ENCODE results near the gene CD81.
A peak's percentile ranks its signal among the peaks of the same experiment; 100 is the strongest.

The CD81 gene

DNA sequence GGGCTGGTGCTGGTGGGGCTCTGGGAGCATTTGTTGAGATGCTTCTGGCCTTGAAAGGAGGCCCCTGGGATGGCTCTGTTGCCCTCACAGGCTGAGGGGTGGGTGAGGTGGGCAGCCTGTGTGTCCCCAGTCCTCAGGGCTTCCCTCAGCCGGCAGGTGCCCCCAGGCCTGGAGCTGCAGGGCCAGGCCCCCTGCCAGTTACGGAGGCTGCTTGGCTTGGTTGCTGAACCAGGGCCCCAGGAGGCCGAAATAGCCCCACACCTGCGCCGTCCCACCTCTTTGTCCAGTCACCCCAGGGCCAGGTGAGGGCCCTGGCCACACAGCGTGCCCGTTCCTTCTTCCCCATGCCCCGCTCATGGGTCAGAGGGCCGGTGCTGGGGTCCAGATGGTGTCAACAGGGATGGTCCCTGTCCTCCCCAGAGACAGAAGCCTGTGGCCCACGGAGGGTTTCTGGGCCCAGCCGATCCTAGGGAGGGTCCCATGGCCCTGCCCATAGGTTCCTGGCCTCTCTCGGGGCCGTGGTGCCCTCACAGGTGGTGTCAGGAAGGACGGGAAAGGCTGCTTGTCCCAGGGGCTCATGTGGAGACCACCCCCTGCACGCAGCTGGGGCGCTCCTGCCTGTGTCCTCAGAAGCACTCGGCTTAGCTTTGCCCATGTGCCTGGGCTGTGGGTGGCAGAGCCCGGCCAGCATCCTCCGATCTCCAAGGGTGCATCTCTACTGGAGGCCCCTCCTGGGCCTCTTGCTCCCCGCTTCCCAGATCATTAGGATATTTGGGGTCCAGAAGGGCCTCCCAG is 14.3 kb downstream of the CD81 start:
- DNase-seq, result no peak

DNA sequence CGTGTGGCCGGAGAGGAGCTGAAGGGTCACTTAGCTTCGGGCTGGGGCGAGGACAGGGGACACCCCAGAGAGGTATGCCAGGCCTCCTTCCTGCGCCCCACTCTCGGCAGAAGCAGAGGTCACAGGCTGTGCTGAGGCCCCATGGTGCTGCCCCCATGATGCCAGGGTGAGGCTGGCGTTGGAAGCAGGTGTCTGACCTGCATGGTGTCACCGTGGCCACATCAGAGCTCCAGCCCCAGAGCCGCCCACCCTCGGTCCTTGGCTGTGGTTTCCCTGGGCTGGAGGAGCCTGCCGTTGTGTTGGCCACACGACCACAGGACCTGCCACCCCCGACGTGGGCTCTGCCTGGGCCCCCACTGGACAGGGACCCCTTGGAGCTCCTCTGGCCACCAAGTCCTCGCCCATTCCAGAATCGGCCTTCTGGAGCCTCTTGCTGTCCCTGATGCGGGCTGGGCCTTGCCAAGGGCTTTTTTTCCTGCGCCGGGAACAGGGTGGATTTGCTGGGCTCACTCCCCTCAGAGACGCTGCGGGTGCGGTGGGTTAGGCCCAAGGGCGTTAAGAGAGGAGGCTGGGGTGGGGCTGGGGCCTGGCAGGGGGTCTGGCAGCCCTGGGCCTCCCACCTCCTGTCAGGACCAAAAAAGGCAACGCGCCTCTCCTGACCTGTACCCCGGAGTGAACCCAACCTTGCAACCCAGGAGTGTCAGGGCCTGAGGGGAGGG is 15.3 kb downstream of the CD81 start:
- DNase-seq, result no peak

DNA sequence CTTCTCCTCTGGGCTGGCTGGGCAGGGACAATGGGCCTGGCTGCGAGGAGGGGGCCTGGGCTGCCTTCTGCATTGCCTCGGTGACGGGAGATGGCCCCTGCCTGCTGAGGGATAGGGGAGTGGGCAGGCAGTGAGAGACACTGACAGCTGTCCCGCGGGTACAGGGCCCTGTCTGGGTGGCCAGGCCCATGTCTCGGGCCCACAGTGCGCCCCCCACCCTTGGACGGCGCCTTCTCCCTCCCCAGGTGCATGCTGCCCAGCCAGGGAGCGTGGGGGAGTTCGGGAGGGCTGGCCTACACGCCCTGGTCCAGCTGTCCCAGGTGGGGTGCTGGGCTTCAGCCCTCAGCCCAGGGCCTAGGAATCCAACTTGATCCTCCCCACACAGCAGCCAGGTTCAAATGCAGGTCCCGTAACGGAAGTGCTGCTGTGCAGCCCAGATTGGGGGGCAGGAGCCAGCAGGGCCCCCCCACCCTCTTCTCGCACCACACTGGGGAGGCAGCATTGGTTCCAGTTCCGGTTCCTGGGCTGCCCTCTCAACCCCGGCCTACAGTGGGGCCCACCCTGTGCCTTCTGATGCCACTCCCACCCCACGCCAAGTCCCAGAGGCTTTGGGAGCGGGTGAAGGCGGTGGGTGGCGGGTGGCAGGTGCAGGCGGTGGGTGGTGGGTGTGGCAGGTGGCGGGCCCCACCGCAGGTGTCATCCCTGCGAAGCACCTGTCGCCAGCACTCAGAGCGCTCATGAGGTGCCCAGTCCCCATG is 16.2 kb downstream of the CD81 start:
- DNase-seq, result no peak

DNA sequence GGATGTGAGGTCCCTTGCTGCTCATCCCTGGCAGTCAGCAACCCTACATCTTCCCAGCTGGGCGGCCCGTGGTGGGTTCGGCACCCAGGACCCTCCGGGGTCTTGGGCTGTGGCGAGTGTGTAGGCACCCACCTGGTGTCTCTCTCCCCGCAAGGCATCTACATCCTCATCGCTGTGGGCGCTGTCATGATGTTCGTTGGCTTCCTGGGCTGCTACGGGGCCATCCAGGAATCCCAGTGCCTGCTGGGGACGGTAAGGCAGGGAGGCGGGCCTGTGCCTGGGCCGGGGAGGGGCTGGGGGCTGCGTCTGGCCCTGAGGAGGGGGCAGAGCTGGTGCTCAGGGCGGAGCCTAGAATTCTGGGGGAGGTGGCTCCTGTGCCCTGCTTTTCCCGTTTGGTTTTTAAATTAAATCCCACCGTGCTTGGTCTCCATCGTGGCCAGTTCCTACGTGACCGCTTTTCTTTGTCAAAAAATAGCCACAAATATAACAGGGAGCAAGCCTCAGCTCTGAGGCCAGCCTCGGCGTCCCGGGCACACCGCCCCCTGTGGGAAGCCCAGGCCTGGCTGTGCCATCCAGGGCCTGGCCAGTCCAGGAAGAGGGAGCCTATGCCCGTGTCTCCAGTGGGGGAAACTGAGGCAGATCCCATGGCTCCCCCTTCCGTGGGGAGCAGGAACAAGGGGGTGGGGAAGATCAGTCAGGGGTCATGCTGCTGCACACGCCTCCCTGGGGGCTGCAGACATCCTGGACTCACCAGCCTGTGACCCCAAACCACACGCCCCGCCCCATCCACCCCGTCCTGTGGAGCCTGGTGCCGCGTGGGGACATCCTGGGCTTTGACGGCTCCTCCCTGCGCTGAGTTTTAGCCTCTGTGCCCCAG is 17.1 kb downstream of the CD81 start:
- DNase-seq, result no peak

DNA sequence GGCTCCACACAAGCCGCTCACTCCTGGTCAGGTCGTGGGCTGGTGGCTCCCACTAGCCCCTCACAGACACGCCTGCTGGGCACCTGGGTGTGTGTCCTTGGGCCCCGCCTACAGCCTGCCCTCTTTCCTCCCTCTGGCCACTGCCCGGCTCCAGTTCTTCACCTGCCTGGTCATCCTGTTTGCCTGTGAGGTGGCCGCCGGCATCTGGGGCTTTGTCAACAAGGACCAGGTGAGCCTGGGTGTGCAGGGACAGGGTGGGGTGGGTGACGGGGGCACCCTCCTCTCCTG is 17.7 kb downstream of the CD81 start:
- no peak for DNase-seq

DNA sequence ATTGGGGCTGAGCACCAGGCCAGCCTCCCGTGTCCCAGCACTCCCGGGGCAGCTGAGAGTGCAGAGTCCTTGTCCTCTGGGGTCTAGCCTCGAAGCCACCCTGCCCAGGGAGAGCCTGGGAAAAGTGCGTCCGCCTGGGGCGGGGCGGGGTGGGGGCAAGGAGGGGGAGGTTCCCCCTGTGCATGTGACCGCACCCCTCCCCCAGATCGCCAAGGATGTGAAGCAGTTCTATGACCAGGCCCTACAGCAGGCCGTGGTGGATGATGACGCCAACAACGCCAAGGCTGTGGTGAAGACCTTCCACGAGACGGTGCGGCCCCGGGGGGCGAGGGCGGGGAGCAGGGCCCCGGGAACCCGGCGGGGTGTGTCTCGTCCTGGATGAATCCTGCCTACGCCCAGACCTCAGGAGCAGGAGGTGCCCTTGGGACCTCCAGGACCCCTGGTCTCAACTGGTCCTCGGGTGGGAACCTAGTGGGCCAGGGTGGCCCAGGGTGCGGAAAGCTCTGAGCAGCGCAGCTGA is 18.2 kb downstream of the CD81 start:
- DNase-seq, result no peak

DNA sequence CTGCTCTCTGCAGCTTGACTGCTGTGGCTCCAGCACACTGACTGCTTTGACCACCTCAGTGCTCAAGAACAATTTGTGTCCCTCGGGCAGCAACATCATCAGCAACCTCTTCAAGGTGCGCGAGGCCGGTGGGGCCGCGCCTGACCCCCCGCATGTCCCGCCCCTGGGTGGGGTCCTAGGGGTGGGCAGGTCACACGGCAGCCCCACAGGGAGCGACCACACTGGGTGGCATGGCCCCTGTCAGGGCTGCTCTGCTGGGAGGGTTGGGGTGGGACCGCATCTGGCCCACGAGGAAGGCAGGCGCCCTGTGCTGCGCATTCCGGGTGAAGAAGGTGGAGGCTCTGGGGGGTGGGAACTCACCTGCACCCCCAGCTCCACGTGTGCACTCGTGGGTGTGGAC is 18.7 kb downstream of the CD81 start:
- DNase-seq, result no peak

DNA sequence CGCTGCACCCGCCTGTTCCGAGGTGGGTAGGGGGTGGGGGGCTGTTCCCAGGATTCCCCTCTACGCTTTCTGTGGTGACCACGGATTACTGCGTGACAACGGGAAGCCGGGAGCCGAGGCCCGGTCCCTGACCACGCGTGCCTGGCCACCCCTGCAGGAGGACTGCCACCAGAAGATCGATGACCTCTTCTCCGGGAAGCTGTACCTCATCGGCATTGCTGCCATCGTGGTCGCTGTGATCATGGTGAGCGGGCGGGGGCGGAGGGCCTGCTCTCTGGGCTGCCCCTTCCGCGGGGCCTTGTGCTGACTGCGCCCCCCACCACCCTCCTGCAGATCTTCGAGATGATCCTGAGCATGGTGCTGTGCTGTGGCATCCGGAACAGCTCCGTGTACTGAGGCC is 19.4 kb downstream of the CD81 start:
- no peak for DNase-seq

DNA sequence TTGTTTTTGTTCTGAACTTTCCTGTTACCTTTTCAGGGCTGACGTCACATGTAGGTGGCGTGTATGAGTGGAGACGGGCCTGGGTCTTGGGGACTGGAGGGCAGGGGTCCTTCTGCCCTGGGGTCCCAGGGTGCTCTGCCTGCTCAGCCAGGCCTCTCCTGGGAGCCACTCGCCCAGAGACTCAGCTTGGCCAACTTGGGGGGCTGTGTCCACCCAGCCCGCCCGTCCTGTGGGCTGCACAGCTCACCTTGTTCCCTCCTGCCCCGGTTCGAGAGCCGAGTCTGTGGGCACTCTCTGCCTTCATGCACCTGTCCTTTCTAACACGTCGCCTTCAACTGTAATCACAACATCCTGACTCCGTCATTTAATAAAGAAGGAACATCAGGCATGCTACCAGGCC is 19.9 kb downstream of the CD81 start:
- DNase-seq, result no peak

DNA sequence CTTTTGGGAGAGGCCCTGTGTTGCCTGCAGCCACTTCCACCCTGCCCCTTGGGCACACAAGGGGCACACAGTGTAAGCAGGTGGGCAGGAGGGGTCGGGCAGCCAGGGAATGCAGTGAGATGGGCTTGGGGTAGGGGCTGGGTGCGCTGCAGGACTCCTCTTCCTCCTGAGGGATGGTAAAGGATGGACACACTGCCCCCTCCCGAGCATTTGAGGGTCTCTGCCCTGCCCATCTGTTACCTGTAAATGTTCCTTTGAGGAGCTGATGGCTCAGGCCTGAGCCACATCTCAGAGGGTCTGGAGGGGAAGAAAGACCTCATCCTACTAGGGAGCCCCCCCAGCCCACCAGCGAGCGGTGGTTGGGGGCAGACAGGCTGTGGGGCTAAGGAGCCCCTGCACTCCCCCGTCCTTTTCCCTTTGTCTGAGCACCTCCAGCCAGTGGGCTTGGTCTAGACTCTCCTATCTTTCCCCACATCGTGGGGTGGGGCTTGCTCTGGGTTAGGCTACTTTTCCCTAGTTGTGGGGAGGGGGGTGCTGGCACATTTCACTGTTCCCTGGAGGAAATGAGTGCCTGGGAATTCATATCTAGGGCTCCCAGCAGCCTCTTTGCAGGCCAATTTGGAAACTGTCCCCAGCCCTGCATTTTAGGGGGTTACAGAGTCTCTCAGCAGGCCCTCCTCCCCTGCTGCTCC is 21.7 kb downstream of the CD81 start:
- no peak for DNase-seq

DNA sequence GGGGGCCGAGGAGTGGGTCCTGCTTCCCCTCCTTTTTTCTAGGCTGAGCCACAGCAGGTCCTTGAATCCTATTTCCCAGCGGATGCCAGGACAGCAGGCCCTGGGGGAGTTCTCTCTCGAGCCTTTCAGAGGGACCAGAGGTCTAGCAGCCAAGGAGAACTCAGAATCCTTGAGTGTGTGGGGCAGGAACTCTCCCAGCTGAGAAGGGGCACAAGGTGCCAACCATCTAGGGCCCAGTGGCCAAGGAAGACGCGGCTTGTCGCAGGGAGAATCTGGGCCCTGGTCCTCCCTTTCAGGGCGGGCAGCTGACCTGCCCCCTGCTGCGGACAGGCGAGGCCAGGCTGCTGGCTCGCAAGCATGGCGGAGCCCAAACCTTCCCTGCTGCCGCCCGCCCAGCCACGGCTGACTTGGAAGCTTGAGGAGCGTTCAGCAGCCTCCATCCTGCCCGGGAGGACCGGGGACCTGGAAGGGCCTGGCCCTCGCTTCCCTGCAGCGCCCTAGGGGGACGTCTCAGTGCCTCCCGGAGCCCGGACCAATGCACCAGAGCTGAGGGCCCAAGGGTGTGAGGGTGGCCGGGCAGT is 22.5 kb downstream of the CD81 start:
- no peak for DNase-seq

DNA sequence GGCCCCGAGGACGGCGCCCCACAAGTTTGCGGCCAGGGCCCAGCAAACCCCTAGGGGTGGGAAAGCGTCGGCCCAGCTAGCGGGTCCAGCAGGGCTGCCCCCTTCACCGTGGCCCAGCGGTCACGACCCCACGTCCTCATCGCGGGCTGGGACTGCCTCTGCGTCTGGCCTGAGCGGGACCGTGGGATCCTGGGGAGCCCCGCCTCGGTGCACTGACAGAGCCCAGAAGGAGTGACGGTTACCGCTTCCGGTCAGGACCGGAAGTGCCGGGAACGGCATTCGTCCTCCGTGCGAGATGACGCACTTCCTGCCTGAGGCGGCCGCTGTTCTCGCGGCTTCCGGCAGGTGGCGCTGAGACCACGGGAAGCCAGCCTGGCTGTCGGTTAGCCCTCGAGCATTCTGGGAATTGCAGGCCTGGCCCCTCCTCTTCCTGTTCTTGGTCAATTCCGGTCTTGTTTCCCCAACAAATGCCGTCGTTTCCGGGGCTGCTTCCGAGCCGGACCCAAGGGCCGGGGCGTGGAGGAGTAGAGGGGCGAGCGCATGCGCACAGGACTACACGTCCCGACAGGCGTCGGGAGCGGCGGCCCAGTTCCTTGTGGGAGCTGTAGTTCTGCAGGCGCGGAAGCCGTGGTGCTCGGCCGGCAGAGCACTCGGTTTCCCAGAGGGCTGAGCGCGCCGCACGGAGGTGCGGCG is 23.1 kb downstream of the CD81 start, which contains the start of gene TSSC4:
TSS of gene TSSC4 (plus strand) at position 682 of the 693 bp plus-strand sequence. CDS start 1,884 bp downstream, outside the sequence.
- DNase-seq, result peak; percentile 99

DNA sequence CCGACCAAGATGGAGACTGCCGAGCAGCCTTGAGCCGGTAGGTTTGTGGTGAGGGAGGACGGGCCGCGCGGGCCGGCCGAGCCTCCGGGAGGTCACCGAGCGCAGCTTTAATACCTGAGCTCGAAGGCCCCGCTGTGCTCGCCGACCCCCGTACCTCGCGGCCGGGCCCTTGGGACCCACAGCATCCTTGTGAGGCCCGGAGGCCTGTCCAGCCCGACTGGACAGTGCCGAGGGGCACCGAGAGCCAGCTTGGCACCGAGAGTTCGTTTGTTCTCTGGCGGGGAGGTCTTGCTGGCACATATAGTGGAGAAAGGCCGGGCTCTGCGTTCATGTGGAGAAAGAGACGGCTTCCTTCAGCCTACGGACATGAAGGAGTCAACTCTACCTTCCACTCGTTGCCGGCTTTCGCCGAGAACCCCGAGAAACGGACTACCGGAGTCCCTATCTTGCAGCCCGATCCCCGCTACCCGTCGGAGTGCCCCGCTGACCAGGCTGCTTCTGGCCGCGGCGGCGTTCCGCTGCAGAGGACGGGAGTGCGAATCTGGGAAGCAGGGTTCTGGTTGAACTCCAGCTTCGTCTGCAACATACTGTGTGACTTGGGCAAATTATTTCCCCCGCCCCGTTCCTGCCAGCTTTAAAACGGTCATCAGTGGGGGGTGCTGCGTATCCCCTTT is 23.8 kb downstream of the CD81 start:
- DNase-seq, result no peak

DNA sequence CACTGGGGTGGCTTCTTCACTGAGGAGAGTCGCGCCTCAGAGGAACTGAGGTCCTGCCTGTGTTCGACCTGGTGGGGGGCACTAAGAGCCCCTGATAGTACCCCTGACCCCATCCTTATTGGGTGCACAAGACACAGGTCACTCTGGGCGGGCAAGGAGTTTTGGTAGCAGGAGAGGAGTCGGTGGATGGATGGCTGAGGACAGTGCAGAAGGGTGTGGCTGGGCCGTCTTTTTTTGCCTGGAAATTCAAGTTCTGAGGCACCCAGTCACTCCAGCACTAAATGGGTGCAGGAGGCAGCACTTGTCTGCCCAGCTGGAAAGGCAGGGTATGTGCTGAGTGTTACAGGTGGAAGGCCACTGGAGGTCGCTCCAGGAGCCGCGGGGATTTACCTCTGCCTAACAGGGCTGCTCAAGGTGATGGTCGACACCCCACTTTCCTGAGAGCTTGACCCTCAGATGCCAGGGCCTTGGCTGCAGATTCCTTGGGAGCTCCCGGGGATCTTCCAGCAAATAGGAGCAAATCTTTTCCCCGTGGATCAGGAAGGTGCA is 24.4 kb downstream of the CD81 start:
- DNase-seq, result no peak

DNA sequence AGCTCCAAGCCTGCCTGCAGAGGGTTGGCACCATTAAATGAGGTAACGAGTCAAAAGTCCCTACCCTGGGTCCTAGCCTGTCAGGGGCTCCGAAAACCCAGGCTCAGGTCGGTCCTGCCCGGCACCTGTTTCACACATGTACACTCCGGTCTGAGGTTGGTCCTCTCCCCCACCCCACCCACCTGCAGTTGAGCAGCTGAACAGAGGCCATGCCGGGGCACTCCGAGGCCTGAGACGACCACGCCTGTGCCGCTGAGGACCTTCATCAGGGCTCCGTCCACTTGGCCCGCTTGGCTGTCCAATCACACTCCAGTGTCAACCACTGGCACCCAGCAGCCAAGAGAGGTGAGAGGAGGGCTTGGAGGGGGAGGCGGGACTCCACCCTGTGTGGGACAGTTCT is 25.0 kb downstream of the CD81 start:
- no peak for DNase-seq

DNA sequence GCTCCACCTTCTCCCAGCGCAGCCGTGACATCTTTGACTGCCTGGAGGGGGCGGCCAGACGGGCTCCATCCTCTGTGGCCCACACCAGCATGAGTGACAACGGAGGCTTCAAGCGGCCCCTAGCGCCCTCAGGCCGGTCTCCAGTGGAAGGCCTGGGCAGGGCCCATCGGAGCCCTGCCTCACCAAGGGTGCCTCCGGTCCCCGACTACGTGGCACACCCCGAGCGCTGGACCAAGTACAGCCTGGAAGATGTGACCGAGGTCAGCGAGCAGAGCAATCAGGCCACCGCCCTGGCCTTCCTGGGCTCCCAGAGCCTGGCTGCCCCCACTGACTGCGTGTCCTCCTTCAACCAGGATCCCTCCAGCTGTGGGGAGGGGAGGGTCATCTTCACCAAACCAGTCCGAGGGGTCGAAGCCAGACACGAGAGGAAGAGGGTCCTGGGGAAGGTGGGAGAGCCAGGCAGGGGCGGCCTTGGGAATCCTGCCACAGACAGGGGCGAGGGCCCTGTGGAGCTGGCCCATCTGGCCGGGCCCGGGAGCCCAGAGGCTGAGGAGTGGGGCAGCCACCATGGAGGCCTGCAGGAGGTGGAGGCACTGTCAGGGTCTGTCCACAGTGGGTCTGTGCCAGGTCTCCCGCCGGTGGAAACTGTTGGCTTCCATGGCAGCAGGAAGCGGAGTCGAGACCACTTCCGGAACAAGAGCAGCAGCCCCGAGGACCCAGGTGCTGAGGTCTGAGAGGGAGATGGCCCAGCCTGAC is 26.0 kb downstream of the CD81 start:
- no peak for DNase-seq

DNA sequence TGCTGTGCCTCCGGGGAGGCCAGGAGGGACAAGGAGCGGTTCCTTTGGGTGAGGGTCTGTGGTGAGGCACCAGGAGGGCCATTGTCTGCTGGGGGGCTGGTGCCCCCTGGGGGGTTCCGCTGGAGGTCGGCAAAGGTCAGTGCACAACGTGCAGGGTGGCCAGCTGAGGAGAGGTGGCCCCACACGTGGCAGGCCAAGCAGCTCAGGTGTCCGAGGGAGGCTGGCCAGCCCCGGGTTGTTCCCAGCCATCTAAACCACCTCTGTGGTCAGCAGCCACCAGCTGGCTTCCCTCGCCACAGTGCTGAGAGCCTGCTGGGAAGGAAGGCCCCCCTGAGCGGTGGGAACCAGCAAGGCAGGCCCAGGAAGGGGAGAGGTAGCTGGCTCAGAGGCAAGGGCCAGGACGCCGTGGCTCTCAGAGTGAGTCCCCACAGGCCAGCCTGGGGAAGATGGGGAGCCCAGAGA is 27.7 kb downstream of the CD81 start:
- DNase-seq, result no peak

DNA sequence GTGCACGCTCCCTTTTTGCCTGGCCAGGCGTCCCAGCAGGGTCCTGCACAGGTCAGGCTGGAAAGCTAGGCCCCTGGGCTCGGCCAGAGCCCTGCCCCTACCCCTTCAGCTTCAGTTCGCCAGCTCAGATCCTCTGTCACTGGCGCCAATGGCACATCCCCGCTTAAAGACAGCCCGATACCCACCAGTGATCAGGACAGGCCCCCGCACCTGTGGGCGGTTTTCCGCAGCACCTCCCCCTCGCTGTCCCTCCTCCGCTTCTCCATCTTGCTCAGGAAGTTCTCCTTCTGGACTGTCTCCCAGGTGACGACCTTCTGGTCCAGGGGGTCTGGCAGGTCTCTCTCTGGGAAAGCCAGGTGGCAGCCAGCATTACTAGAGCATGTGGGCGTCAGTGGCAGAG is 29.3 kb downstream of the CD81 start:
- no peak for DNase-seq

DNA sequence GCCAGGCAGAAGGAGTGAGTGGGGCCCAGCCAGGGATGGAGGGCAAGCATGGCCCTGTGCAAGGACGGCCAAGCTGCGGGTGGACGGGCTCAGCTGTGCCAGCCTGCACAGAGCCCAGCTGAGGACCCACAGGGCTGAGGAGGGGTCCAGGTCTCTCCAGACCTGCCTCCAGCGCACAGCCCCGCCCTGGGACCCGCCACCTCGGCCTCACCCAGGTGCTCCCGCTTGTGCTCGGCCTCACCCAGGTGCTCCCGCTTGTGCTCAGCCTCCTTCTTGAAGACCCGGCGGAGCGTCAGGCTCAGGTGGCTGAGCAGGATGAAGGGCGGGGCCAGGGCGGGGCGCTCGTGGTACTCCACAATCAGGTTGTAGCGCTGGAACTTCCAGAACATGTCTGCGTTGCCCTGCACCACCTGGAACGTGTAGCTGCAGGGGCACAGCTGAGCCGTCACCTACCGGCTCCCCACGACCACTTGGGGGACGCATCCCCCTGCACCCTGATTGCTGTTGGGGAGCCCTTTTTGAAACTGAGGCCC is 29.8 kb downstream of the CD81 start:
- DNase-seq, result no peak
